Measurements from ENCODE around the gene ZNF488.
"Not testable (repeated sequence)": the region's sequence is repeated elsewhere in the genome, so short reads cannot be mapped to it uniquely, and the experiment has no call there.

ZNF488 gene, protein sequence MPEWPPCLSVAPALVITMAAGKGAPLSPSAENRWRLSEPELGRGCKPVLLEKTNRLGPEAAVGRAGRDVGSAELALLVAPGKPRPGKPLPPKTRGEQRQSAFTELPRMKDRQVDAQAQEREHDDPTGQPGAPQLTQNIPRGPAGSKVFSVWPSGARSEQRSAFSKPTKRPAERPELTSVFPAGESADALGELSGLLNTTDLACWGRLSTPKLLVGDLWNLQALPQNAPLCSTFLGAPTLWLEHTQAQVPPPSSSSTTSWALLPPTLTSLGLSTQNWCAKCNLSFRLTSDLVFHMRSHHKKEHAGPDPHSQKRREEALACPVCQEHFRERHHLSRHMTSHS

DNA sequence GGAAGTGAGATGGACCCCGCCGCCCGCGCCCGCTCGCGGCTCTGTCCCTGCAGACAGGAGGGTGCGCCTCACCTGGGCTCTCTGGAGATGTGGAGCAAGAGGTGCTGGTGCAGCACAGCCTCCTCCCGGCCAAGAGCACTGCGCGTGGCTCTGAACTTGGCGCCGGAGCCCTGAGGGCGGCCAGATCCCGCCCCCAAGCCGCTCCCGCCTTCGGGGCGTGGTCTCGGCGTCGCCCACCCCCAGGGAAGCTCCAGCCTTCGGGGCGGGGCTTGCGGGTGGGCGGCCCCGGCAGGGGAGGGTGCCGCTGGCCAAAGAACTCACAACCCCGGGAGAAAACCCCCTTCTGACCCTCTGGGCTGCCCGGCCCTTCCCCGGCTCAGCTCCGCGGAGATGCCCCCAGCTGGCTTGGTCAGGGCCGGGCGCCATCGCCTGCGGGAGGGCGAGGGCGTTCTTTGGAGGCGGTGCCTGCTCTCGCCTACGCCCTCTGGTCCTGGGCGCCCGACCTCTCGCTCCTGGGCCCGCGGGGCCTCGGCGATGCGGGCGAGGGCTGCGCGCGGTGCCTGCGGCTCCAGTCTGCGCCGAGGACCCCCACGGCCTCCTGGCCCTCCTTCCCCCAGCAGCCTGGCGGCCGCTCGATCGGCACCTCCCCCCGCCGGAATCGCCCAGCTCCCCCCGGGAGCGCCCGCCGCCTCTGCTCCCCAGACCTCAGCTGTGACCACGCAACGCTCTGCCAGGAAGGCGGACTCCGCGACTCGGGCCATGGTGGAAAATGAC, at the start of gene ZNF488:
ZNF488 (minus strand) TSS at position 146 of the 774 bp plus-strand sequence. CDS start 15,464 bp downstream, outside the sequence.
- peak; percentile 76 for DNase-seq

DNA sequence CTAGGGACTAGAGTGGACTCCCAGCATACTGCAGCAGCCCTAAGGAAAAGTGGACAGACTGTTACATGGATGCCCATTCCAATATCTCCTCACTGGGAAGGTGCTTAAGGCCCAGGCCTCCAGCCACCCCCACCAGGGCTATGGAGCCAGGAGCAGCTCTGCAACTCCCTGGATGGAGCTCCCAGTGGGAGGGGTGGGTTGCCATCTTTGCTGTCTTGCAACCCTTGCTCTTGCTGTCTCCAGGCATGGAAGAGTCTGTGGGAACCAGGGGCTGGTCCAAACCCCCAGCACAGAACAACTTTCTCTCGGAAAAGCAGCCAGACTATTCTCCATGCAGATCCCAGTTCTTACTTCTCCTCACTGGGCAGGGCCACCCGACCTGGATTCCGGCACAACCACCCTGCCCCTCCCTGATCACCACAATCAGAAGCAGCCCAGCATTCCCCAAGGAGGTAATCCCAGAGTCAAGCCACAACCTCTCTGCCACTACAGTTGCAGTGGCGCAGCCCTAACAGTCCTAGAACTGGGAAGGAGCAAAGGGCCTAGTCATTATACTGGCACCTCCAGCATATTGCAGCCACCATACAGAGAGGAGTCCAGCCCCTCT, 41.8 kb upstream of the ZNF488 start:
- no peak for DNase-seq

DNA sequence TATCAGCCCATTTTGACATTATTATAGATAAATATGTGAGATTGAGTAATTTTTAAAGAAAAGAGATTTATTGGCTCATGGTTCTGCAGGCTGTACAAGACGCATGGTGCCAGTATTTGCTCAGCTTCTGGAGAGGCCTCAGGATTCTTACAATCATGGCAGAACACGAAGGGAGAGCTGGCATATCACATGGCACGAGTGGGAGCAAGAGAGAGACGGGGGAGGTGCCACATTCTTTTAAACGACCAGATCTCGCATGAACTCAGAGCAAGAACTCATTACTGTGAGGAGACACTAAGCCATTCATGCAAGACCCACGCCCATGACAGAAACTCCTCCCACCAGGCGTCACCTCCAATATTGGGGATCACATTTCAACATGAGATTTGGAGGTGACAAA, 40.1 kb upstream of the ZNF488 start:
- no peak for DNase-seq

DNA sequence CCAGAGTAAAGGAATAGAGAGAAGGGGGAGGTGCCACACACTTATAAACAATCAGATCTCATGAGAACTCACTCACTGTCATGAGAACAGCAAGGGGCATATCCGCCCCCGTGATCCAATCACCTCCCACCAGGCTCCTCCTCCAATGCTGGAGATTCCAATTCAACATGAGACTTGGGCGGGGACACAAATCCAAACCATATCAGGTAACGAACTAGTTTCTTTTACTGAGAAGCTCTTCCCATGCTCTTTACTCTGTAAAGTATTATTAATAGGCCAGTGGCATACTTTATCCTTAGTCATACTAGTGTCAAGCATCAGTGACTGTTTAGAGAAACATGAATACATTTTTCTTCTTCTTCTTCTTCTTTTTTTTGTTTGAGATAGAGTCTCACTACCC, 39.4 kb upstream of the ZNF488 start:
- DNase-seq = no peak

DNA sequence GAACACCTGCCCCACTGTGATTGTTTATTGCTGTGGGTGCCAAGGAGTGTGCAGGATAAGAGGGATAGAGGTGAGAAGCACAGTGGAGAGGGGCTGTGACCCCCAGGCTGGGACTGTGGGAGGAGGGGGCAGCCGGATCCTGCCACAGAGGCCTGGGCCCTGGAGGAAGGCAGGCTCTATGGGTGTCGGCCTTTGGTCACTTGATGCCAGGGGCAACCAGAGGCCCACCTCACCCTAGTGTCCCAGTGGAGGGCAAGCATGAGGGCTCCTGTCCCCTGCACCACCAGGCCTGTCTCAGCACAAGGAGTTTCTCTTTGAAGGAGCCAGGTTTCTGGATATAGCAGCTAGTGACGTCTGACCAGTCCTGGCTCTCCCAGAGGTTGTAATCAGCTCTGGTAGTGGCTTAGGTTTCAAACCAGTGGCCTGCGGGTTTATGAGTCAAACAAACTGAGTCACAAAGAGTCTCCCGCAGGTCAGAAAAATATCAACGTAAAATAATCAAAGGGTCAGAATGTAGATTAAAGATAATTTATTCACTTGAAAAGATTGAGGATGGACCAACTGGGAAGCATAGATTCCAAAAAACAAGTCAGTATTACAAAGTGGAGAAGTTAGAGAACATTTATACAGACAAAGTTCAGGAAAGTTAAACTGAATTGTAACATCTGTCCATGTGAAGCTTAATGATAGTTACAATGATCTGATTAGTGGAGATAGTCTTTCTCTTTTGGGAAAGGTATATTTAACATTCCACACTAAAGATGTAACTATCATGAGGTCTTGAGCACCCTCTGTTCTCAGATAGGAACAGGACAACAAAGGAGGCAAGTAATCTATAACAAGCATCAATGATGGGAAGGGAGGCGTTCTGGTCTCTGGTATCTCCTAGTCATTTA, 37.2 kb upstream of the ZNF488 start:
- no peak for DNase-seq

DNA sequence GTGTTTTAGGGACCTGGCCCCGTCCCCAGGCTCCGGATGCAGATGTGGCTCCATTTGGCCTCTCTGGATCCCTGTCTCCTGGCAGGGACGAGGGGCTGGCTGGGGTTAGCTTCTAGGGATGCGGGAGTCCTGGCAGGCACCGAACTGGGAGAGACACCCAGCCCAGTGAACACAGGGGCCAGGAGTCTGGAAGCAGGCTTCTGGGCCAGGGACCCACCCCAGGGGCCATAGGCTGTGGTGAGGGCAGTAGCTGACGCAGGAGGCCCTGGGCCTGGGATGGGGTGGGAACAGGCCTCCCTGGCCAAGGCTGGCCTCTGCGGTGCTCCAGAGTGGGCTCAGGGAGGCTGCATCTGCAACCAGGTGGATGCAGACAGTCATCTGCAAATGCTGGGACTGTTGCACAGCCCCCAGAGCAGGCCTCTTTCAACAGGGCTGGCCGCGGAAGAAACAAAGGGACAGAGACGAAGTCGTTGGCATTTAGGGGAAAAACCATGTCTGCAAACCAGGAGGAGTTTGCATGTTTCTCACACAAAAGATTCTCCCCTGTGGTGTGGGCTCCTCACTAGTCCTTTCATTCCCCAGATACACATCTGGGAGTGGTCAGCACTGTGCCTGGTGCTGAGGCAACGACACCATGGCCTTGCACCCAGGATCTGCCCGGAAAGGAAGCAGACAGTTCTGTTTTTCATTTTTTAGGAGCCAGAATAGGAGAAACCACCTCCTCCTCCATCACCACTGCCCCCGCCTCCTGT, 36.4 kb upstream of the ZNF488 start:
- no peak for DNase-seq

DNA sequence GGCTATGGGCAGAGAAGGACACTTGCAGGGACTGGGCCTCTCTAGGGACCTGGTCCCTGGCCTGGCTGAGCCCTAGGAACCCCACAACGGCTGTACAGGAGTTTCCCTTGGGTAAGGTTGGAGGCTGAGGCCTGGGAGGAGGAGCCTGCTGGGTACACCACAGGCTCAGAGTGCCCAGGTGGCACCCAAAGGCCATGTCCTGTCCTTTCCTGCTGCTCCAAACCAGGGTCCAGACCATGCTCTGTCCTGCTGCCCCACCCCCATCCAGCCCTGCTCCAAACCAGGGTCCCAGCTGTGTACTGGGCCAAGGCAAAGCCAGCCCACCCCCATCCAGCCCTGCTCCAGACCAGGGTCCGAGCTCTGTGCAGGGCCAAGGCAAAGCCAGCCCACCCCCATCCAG, 35.3 kb upstream of the ZNF488 start:
- DNase-seq = no peak

DNA sequence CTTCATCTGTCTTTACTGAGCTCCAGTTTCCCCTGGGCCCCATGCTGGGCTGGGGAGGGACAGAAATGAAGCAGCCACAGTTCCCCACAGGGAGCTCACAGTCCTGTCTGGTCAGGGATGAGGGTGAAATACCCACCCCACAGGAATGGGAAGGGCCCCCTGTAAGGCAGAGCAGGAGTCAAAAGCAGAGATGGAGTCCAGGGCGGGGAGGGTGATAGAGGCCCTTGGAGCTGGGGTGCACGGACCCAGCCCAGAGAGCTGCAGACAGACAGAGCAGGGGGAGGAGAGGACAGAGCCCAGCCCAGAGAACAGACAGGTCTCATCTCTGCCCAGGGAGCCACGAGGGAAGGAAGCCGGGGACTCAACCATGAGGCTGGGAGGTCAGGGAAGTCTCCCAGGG, 34.9 kb upstream of the ZNF488 start:
- no peak for DNase-seq

DNA sequence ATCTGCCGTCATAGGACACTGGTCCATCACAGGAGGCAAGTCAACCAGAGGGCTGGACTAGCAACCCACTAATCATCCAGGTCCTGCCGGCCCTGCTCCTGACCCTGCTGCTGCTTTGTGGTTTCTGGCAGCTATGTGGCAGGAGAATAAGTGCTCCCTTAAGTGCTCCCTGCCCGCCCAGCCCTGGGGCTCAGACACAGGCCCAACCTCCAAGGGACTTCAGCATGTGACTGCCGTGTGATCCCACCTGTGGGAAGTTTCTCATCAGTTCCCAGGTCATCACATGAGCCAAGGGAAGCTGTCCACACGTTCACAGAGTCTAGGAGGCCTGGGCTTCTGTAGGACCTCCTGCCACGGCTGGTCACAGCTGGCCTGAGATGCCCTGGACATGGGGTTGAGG, 34.2 kb upstream of the ZNF488 start:
- DNase-seq = no peak

DNA sequence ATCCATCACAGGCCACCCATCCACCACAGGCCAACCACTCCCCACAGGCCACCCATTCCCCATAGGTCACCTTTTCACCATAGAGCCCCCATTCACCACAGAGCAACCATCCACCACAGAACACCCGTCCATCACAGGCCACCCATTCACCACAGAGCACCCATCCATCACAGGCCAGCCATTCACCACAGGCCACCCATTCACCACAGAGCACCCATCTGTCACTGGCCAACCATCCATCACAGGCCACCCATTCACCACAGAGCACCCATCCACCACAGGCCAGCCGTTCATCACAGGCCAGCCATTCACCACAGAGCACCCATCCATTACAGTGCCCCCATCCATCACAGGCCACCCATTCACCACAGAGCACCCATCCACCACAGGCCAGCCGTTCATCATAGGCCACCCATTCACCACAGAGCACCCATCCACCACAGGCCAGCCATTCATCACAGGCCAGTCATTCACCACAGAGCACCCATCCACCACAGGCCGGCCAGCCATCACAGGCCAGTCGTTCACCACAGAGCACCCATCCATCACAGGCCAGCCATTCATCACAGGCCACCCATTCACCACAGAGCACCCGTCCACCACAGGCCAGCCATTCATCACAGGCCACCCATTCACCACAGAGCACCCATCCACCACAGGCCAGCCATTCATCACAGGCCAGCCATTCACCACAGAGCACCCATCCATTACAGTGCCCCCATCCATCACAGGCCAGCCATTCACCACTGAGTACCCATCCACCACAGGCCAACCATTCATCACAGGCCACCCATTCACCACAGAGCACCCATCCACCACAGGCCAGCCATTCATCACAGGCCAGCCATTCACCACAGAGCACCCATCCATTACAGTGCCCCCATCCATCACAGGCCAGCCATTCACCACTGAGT, 32.5 kb upstream of the ZNF488 start:
- not testable (repeated sequence) for DNase-seq

DNA sequence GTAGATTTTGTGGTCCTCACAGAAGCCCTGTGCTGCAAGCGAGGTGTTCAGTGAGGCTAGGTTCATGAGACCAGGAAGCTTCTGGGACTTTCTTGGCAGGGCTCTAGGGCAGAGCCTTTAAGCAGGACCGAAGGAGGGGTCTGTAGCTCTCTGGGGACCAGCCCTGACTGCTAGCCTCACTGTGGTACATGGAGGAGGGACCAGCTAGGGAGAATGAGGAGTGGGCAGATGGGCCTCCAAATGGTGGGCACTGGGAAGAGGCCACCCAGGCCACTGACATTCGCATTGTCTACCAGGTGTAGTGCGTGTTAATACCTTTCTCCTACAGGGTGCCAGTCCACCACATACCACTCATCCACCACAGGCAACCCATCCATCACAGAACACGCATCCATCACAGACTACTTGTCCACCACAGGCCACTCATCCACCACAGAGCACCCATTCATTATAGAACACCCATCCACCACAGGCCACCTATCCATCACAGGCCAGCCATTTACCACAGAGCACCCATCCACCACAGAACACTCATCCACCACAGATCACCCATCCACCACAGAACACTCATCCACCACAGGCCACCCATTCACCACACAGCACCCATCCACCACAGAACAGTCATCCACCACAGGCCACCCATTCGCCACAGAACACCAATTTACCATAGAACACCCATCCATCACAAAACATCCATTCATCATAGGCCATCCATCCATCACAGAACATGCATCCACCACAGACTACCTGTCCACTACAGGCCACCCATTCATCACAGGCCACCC, 31.6 kb upstream of the ZNF488 start:
- DNase-seq = no peak

DNA sequence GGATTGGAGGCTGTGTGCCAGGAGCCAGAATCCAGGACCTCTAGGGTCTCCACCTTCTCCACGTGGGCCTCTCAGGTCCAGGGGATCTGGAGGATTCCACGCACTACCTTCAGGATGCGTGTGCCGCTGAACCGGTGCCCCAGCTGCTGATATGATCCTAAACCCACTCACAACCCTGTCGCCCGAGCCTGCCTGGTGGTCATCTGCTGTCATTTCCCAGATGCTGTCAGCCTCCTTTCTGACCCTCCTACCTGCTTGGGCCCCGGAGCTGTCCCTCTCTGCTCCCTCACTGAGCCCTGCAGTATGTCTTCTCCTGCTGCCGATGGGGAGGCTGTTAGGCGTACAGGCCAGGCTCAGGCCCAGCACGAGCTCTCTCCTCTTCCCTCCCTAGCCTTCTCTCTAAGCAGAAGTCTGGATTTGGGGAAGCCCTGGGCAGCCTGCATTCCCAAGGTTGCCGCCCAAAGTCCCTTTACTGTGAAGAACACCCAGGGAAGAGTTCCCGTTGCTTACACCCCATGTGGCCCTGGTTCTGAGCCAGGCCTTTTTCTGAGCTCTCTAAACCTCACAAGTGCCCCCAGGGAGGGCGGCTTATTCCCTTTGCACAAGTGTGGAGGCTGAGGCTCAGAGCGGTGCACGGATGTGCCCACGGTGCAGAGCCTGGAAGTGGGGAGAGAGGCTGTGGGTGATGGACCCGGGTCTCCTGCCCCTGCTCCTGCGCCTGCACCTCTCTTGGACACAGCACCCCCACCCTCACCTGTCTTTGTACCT, 30.8 kb upstream of the ZNF488 start:
- no peak for DNase-seq

DNA sequence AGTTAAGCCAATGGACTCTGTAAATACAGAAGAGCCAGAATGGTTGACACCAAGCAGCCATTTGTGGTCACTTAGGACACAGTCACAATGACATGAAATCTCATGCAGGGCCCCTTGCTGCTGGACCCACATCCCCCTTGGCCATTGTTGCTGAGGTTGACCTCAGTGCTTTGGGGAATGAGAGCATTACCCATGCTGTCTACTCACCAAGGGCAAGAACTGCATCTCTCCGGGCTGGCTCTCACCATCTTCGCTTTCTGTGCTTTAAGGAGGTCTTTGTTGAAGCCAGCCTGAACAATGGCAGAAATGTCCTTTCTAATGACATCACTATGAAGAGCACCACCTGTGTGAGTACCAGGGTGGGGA, 30.1 kb upstream of the ZNF488 start:
- no peak for DNase-seq

DNA sequence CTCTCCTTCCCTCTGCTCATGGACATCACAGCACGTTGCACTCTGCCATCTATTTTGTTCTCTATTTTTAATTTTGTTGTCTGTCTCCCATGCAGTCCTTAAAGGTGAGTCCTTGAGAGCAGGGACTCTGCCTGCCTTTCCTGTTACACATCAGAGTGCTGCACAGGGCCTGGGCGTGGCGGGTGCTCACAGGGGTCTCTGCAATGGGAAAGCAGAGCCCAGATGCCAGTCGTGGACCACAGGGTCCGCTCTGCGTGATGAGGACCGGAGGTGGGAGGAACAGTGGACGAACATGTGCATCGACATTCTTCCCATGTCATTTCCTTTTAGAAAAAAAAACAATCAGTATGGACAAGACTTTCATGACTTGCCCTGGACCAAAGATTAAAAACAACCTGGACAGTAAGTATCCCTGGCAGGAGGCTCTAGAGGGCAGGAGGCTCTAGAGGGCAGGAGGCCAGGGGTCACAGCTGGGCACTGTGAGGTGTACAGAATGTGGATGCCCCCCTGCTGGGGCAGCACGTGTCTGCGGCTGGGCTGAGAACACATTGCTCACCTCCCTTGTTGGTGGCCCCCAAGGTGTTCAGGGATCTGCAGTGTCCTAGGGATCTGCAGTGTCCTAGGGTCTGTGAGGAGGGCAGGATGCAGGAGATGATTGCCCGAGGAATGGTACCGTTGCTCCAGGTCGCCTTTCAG, 29.6 kb upstream of the ZNF488 start:
- DNase-seq = no peak

DNA sequence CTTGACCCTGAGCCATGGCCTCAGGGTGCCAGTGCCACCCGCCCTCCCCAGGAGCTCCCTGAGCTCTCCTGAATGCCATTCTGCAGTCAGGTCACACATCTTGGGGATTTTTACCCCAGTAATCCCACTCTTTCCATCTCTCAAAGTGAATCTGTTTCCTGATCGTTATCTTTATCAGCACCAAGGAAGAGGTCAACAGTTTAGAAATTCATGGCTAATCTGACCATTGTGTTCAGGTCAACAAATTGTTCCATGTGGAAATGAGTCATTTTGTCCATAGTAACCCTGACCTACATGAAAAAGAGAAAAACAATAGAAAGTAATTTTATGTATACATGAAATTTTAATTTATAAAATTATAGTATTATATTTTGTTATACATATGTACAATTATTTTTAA, 28.8 kb upstream of the ZNF488 start:
- no peak for DNase-seq

DNA sequence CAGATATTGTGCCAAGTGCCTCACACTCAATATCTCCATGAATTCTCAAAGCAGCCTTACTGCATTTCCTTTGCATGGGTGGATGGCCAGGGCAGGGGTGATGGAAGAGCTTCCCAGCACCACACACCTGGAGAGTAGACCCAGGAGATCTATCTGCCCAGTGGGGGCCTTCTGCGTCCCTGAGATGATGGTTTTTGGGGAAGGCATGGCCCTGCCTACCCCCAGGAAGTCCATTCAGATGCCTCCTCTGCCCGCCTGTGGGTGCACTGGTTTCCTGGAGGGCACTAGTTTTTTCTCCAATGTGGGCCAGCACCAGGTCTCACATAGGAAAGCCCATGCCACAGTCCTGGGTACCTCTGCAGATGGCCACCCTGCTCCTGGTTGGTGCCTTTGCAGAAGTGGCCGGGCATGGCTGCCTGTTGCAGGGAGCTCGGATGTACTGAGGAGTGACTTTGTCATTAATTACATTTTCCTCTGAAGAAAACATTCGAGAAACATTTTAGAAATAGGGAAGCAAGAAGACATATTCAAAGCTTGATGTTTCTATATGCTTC, 28.2 kb upstream of the ZNF488 start:
- no peak for DNase-seq

DNA sequence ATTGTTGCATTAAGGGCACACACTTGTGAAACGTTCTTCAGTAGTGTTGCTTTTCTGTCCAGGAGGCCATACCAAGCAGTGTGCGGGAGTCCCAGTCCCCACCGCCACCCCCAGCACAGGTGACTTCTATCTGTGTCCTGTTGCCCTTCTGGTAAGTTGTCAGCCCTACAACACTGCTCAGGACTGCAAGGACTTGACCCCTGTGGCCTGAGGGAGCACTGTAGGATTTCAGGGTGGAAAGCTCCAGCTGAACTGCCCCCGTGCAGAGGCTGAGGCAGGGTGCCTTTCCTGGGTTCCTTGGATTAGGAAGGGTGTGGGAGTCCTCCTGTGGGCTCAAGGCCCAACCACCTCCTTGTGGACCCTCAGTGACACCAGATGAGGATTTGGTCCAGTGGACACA, 26.8 kb upstream of the ZNF488 start:
- DNase-seq = no peak

DNA sequence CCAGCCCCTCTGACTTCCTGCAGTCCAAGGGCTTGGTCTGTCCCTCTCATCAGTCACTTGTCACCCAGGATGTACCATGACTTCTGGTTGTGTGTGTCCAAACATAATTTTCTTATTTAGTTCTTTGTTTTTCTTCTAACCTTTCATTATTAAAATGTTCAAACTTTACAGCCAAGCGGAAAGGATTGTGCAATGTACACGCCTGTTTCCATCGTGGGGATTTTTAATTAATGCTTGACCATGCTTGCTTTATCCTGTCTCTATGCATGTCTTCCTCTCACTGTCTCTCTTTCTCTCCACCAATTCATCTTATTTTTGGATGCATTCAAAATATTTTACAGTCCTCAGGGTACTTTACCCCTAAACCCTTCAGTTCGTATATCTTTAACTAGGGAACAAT, 26.2 kb upstream of the ZNF488 start:
- no peak for DNase-seq

DNA sequence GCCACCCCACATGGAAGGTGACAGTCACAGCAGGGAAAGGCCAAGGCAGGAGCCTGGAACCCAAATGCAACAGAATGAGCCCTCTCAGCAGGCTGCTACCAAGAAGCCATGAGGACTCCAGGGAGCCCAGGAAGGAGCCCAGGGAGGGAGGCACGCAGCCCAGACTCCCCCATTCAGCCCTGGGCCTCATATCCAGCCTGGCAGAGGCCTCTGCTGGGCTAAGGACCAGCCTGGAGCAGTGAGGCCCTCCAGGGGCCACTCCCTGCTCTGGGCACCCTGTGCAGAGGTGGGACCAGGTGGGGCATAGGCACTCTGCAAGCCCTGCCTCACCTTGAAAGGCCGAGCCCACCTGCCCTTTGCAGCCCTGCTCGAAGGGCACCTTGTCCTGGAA, 25.8 kb upstream of the ZNF488 start:
- no peak for DNase-seq
